LNCAP (cell line): ENCODE results near the gene GP1BB.

Experiments used
- TF ChIP-seq, protein P1 (sequence below): fragments of 450-650 bp; IDR thresholded peaks from 2 replicates; pipeline ENCODE4 v1.5.1; 2017; ENCODE audit warnings: mild to moderate bottlenecking

Gene GP1BB

DNA sequence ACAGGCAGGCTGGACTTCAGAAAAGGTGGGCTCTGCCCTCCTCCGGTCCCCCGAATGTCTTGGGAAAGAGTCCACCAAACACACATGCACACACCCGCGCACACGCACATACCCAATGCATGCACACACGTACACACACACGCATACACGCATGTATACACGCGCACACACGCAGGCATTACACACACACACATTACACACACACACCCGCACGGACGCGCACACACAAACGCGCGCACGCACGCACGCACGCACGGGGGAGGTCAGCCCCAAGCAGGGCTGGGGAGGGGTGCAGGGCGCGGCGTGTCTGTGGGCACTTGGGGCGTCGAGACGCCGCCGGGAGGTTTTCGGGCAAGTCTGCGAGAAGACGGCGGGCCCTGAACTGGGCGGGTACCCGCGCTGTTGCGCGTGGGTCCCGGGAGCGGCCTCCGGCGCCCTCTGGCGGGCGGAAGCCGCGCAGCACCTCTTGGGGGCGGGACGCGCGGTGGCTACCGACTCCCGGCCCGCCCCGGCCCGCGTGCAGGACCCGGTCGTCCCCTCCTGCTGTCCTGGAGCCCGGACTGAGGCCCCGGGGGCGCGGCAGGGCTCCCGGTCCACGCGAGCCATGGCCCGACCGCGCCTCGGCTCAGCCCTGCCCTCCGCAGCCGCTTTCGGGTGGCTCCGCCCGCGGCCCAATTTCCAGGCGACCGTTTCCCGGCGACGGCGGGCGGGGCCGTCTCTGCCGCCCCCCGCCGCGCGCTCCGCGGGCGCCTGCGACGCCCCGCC is 5.5 kb upstream of the GP1BB start:
- TF ChIP-seq, protein P1, sequence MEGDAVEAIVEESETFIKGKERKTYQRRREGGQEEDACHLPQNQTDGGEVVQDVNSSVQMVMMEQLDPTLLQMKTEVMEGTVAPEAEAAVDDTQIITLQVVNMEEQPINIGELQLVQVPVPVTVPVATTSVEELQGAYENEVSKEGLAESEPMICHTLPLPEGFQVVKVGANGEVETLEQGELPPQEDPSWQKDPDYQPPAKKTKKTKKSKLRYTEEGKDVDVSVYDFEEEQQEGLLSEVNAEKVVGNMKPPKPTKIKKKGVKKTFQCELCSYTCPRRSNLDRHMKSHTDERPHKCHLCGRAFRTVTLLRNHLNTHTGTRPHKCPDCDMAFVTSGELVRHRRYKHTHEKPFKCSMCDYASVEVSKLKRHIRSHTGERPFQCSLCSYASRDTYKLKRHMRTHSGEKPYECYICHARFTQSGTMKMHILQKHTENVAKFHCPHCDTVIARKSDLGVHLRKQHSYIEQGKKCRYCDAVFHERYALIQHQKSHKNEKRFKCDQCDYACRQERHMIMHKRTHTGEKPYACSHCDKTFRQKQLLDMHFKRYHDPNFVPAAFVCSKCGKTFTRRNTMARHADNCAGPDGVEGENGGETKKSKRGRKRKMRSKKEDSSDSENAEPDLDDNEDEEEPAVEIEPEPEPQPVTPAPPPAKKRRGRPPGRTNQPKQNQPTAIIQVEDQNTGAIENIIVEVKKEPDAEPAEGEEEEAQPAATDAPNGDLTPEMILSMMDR: peak; percentile 95

DNA sequence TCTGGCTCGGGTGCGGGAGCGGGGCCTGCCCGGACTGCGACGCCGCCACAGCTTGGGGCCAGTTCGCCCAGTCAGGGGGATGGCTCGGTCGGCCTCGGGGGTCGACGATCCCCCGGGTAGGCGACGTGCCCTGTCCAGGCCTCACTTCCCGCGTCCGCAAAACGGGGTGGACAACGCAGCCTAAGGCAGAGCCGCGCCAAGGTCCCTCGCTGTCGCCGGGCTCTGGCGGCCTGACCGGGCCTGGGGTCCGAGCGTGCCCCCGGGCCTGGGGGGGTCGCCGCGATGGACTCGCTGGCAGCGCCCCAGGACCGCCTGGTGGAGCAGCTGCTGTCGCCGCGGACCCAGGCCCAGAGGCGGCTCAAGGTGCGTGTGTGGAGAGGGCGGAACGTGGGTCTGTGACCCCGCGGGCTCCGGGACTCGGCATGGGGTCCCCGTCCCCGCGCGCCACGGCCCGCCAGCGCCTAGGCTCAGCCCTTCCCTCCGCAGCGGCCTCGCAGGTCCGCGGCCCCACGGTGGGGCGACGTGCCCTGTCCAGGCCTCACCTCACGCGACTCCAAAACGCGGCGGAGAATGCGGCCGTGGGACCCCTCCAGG is 4.8 kb upstream of the GP1BB start:
- TF ChIP-seq, protein P1: no peak

DNA sequence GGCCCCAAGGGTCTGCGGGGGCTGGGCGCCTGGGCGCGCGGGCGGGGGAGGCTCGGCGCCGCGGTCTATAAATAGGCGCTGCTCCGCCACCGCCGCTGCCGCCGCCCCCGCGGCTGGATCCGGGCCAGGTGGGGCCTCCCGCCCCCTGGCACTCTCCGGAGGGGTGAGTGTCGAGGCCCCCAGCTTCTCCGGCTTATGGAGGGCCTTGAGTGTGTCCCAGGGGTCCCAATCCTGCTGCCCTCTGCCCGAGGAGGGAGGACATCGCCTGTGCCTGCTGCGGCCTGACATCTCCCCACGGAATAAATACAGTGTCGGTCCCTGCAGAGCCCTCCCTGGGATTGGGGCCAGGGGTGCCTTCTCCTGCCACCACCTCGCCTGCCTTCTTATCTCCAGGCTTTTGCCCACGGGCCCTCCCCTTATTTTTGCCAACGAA is 4.3 kb upstream of the GP1BB start:
- TF ChIP-seq, protein P1: no peak

DNA sequence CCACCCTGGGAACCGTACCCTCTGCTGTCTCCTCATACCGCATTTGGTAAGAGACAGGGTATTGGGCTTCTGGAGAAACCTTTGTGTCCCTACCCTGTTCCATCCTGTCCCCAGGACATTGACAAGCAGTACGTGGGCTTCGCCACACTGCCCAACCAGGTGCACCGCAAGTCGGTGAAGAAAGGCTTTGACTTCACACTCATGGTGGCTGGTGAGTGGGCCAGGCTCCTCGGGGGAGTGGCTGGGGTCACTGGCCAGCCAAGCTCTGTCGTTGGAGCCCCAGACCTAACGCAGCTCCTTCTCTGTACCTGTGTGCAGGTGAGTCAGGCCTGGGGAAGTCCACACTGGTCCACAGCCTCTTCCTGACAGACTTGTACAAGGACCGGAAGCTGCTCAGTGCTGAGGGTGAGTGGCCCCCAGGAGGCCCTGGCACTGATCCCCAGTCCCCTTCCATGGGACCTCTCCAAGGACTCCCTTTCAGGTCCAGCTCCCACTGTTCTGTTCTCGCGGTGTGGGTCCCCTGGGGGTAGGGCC is 3.8 kb upstream of the GP1BB start:
- TF ChIP-seq, protein P1: no peak

DNA sequence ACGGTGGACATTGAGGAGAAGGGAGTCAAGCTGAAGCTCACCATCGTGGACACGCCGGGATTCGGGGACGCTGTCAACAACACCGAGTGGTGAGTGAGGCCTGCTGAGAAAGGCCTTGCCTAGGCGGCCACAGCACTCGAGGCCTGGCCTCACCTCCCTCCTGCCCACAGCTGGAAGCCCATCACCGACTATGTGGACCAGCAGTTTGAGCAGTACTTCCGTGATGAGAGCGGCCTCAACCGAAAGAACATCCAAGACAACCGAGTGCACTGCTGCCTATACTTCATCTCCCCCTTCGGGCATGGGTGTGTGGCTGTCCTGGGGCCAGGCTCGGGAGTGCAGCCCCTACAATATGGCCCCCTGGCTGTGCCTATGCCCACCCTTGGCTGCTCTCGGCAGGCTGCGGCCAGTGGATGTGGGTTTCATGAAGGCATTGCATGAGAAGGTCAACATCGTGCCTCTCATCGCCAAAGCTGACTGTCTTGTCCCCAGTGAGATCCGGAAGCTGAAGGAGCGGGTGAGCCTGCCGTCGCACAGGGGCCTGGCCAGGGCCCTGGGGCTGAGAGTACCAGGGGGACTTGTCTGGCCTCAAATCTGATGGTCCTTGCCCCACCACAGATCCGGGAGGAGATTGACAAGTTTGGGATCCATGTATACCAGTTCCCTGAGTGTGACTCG is 3.0 kb upstream of the GP1BB start:
- TF ChIP-seq, protein P1: no peak

DNA sequence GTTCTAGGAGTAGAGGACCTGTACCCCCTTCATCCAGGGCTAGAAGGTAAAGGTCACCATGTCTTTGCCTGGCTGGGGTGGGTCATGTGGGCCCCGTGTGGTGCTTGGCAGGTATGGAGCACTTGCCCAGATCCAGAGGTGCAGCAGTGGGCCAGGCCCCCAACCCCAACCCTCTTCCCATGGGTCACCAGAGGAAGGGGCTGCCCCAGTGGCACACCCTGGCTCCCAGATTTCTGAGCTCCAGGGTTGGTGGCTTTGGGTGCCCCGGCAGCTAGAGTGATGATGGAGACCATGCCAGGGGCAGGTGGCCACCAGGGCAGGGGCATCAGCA is 2.4 kb upstream of the GP1BB start:
- TF ChIP-seq, protein P1: no peak

DNA sequence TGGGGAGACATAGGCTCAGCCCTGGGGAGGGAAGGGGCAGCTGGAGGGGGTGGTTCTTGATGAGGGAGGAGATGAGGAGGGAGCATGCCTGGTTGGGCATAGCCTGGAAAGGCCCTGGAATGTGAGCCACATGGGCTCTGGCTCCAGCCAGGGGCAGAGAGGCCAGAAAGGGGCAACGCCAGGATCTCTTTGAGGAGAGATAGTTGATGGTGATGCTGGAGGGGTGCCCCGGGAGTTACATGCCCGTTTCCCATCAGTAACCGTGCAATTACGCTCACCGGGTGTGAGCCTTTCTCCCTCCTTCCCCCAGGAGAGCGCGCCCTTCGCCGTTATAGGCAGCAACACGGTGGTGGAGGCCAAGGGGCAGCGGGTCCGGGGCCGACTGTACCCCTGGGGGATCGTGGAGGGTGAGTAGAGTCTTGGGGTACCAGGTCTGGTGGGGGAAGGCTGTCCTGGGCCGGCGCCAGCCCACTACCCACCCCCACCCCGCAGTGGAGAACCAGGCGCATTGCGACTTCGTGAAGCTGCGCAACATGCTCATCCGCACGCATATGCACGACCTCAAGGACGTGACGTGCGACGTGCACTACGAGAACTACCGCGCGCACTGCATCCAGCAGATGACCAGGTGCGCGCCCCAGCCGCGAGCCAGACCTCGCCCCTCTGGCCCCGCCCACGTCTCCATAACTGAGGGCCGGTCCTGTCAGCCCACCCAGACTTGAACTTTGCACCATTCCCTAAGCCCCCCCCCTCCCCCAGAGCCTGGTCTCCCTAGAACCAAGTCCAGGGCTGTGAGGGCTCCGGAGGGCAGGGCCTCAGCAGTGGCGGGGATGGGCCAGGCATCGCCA is 1.8 kb upstream of the GP1BB start:
- TF ChIP-seq, protein P1: no peak
